SHP77 (cell line): ENCODE measurements around the gene TACC2.
A peak's percentile ranks its signal among the peaks of the same experiment; 100 is the strongest.
"Not testable (repeated sequence)": the region's sequence is repeated elsewhere in the genome, so short reads cannot be mapped to it uniquely, and the experiment has no call there.

Experiments
- DNase-seq, 2 experiments: peaks; one replicate each; lab custom pipeline; 2025; lab: John Stamatoyannopoulos, UW

Gene TACC2

GRCh38 chr10:121988361-121989324 is at the start of gene TACC2:
Gene TACC2 (plus strand): TSS chr10:121989163. CDS start chr10:122021982, 32,819 bp downstream.
- DNase-seq, result no peak

- DNase-seq, result no peak
Measured at GRCh38 chr10:121941532-121941931, 47.4 kb upstream of the TACC2 start.

GRCh38 chr10:121942749-121943416 is 46.1 kb upstream of the TACC2 start:
- no peak for DNase-seq

GRCh38 chr10:121947343-121948330 is 41.3 kb upstream of the TACC2 start:
- DNase-seq, result no peak

- DNase-seq, result no peak
Measured at GRCh38 chr10:121949049-121949448, 39.9 kb upstream of the TACC2 start.

- no peak for DNase-seq
Measured at GRCh38 chr10:121949451-121949850, 39.5 kb upstream of the TACC2 start.

- no peak for DNase-seq
Measured at GRCh38 chr10:121952226-121952625, 36.7 kb upstream of the TACC2 start.

- DNase-seq, result no peak
Measured at GRCh38 chr10:121956111-121957061, 32.6 kb upstream of the TACC2 start.

GRCh38 chr10:121959671-121960070 is 29.3 kb upstream of the TACC2 start:
- no peak for DNase-seq

GRCh38 chr10:121961456-121961855 is 27.5 kb upstream of the TACC2 start:
- no peak for DNase-seq

- no peak for DNase-seq
Measured at GRCh38 chr10:121965996-121966395, 23.0 kb upstream of the TACC2 start.

- not testable (repeated sequence) for DNase-seq
Measured at GRCh38 chr10:121969086-121969485, 19.9 kb upstream of the TACC2 start.

GRCh38 chr10:121974019-121974534 is 14.9 kb upstream of the TACC2 start:
- DNase-seq, result no peak

- DNase-seq, result peak; percentile 44 to 77
Measured at GRCh38 chr10:121974535-121975294, 14.2 kb upstream of the TACC2 start, which contains the start of gene NSMCE4A. Gene NSMCE4A (minus strand): TSS chr10:121975217. CDS start chr10:121975165, 52 bp downstream.

GRCh38 chr10:121975295-121976086 is 13.5 kb upstream of the TACC2 start:
- peak in 1 of 2 experiments; percentile 55 for DNase-seq

- DNase-seq, result no peak
Measured at GRCh38 chr10:121976607-121977006, 12.4 kb upstream of the TACC2 start.

- DNase-seq, result no peak
Measured at GRCh38 chr10:121978511-121978910, 10.5 kb upstream of the TACC2 start.

- no peak for DNase-seq
Measured at GRCh38 chr10:121981346-121981745, 7.6 kb upstream of the TACC2 start.

GRCh38 chr10:121983852-121984251 is 5.1 kb upstream of the TACC2 start:
- no peak for DNase-seq
